ENCODE data around the gene PARD3B. TPM values are rescaled to one million over a fixed set of nuclear protein-coding genes. Genes with fewer than 3 reads are reported as not detected.
A peak's percentile ranks its signal among the peaks of the same experiment; 100 is the strongest.

The PARD3B gene
- total and polyA plus RNA-seq, 4 donors: 6.8 to 50.9 (median 22.5) TPM

DNA sequence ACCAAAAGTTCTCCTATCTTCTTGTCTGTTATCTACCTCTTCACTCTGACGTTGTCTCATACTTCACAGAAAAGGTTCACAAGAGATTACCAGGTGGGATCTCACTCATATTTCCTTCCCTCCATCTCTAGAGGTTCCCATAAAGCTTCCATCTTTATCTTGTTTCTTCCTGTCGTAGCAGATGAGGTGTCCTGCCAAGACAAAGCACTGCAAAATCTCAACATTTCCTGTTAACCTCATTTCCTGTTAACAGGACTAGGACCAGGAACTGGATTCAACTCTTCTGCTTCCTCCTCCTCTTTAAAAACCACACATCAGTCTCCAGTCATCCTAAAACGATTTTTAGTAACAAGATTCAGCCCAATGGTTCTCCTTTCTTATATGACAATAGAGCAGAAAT is 624.2 kb downstream of the PARD3B start:
- Histone ChIP-seq H3K36me3 (ENCODE audit: control insufficient read depth in 1 of 2, insufficient read depth in 2 of 2, low read length in 1 of 2) (no peaks in the 10 kb centered on the region), H3K27me3 (ENCODE audit: control insufficient read depth in 1 of 2, insufficient read depth in 2 of 2, low read length in 1 of 2) (no peaks in the 10 kb centered on the region), H3K9me3 (ENCODE audit: control insufficient read depth, low read length) (no peaks in the 10 kb centered on the region), H3K27ac (ENCODE audit: low read depth in 1 of 2, low read length in 2 of 2) (no peak overlapping the region), H3K4me3 (ENCODE audit: low read length in 2 of 2) (no peak overlapping the region), H3K4me1 (ENCODE audit: control insufficient read depth in 1 of 2, insufficient read depth in 2 of 2, low read length in 2 of 2) (no peaks in the 10 kb centered on the region)
- intact Hi-C loops (cut with DNase I): no loop called here
- WGBS, 2 donors: 85 to 89% methylated on average over 3 of the region's 3 CpGs
- DNase-seq (no peak), ATAC-seq (ENCODE audit: low FRiP score) (no peak)

DNA sequence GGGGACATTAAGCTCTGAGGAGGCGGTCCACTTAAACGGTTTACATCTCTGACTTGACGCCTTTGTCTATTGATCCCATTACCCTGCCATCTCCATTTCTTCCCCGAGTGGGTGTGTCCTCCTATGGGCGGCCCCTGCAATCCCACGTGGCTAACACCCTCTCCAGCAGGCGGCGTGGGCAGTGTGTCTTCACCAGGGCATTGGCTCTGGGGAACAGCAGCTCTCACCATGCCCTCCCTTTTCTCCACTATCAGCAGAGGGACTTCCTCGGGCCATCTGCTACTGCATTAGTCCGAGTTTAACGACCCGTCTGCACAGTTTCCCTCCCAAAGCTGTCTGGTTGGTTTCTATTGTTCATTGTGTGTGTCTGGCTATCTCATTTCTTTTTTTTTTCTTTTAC is 625.1 kb downstream of the PARD3B start:
- no peak for ATAC-seq (ENCODE audit: low FRiP score)
- H3K36me3 ChIP-seq (ENCODE audit: control insufficient read depth in 1 of 2, insufficient read depth in 2 of 2, low read length in 1 of 2): no peaks in the 10 kb centered on the region
- no peak for DNase-seq
- no peaks in the 10 kb centered on the region for H3K4me1 ChIP-seq (ENCODE audit: control insufficient read depth in 1 of 2, insufficient read depth in 2 of 2, low read length in 2 of 2)
- no peaks in the 10 kb centered on the region for H3K9me3 ChIP-seq (ENCODE audit: control insufficient read depth, low read length)
- no peak overlapping the region for H3K27ac ChIP-seq (ENCODE audit: low read depth in 1 of 2, low read length in 2 of 2)
- H3K27me3 ChIP-seq (ENCODE audit: control insufficient read depth in 1 of 2, insufficient read depth in 2 of 2, low read length in 1 of 2): no peaks in the 10 kb centered on the region
- intact Hi-C loops (cut with DNase I): no loop called here
- WGBS, 2 donors: 95 to 96% methylated on average over 12 of the region's 12 CpGs
- H3K4me3 ChIP-seq (ENCODE audit: low read length in 2 of 2): no peak overlapping the region

DNA sequence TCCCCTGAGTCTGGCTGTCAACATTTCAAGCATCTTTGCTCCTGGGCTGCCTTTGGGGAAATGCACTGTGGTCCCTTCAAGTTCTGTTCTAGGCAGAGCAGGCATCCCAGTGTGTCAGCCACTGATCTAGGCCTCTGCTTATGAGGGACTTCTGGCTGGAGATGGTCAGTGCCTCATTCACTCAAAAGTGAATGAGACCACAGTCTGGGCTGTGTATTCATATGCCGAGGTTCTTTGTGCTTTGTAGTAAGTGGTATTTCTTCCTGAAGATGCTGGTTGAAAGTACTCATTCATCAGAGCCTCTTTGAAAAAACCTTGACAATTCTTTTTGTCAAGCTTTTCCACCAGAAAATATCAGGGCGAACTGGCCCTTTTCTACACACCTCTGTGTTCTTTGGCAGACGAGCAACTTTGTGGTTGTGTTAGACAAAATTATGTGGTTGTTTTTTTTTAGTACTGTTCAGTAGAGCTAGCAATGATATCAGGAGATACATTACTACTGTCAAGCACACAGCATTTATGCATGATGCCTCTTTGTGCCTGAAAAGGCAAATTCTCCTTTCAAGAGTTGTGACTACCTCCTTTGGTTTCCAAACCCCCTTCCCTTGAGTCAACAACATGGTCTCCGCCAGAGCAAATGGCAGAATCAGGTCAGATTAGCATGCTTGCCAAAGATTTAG is 626.1 kb downstream of the PARD3B start:
- intact Hi-C loops (cut with DNase I): no loop called here
- Histone ChIP-seq H3K9me3 (ENCODE audit: control insufficient read depth, low read length) (no peaks in the 10 kb centered on the region), H3K27ac (ENCODE audit: low read depth in 1 of 2, low read length in 2 of 2) (no peak overlapping the region), H3K4me1 (ENCODE audit: control insufficient read depth in 1 of 2, insufficient read depth in 2 of 2, low read length in 2 of 2) (peaks cover 2 to 4% of the 10 kb centered on the region in 2 donors), H3K36me3 (ENCODE audit: control insufficient read depth in 1 of 2, insufficient read depth in 2 of 2, low read length in 1 of 2) (no peaks in the 10 kb centered on the region), H3K27me3 (ENCODE audit: control insufficient read depth in 1 of 2, insufficient read depth in 2 of 2, low read length in 1 of 2) (no peaks in the 10 kb centered on the region), H3K4me3 (ENCODE audit: low read length in 2 of 2) (no peak overlapping the region)
- DNase-seq (no peak), ATAC-seq (ENCODE audit: low FRiP score) (no peak)
- WGBS, 2 donors: 74 to 77% methylated on average over 4 of the region's 4 CpGs

DNA sequence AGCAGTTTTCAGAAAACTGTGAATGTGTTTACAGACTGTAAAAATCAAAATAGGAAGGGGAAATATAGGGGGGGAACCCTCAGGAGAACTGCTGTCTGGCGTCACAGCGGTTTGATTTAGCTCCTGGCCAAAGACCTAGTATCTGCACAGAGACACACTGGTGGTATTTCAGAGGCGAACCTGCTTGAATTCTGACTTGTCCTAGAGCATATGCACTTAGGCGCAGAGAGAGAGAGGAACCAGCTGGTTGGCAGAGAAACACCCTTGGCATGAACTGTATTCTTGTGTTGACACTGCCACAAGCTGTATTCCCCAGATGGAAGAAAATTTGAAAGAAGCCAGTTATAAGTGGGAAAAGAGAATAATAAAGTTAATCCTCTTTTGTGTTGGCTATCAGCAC is 630.6 kb downstream of the PARD3B start:
- intact Hi-C loops (cut with DNase I): no loop called here
- ATAC-seq (ENCODE audit: low FRiP score): no peak
- H3K27ac ChIP-seq (ENCODE audit: low read depth in 1 of 2, low read length in 2 of 2): no peak overlapping the region
- no peak for DNase-seq
- no peaks in the 10 kb centered on the region for H3K27me3 ChIP-seq (ENCODE audit: control insufficient read depth in 1 of 2, insufficient read depth in 2 of 2, low read length in 1 of 2)
- WGBS, 2 donors: 19 to 25% methylated on average over 4 of the region's 4 CpGs
- no peaks in the 10 kb centered on the region for H3K36me3 ChIP-seq (ENCODE audit: control insufficient read depth in 1 of 2, insufficient read depth in 2 of 2, low read length in 1 of 2)
- H3K9me3 ChIP-seq (ENCODE audit: control insufficient read depth, low read length): no peaks in the 10 kb centered on the region
- peaks cover 2 to 5% of the 10 kb centered on the region in 2 donors for H3K4me1 ChIP-seq (ENCODE audit: control insufficient read depth in 1 of 2, insufficient read depth in 2 of 2, low read length in 2 of 2)
- H3K4me3 ChIP-seq (ENCODE audit: low read length in 2 of 2): no peak overlapping the region

DNA sequence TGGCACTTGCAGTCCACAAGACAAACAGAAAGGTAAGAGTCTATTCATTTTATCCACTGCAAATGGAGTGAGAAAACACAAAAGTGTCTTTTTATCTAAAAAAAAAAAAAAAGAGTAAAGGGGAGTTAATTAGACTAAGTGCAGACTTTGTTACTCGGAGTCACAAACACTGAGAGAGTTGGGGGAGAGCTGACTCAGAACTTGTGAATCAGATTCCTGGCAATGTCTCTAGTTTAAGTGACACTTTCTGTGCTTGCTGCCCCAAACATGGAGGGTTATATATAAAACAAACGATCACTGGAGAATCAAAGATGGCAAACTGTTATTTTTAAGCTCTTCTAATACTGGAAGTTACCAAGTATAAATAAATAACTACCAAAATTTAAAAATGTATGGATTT is 631.3 kb downstream of the PARD3B start:
- H3K9me3 ChIP-seq (ENCODE audit: control insufficient read depth, low read length): no peaks in the 10 kb centered on the region
- DNase-seq (no peak), ATAC-seq (ENCODE audit: low FRiP score) (no peak)
- H3K27ac ChIP-seq (ENCODE audit: low read depth in 1 of 2, low read length in 2 of 2): no peak overlapping the region
- H3K27me3 ChIP-seq (ENCODE audit: control insufficient read depth in 1 of 2, insufficient read depth in 2 of 2, low read length in 1 of 2): no peaks in the 10 kb centered on the region
- peaks cover 2 to 8% of the 10 kb centered on the region in 2 donors for H3K4me1 ChIP-seq (ENCODE audit: control insufficient read depth in 1 of 2, insufficient read depth in 2 of 2, low read length in 2 of 2)
- no peaks in the 10 kb centered on the region for H3K36me3 ChIP-seq (ENCODE audit: control insufficient read depth in 1 of 2, insufficient read depth in 2 of 2, low read length in 1 of 2)
- WGBS, 2 donors: 56 to 88% methylated on average over 2 of the region's 2 CpGs
- intact Hi-C loops (cut with DNase I): no loop called here
- no peak overlapping the region for H3K4me3 ChIP-seq (ENCODE audit: low read length in 2 of 2)

DNA sequence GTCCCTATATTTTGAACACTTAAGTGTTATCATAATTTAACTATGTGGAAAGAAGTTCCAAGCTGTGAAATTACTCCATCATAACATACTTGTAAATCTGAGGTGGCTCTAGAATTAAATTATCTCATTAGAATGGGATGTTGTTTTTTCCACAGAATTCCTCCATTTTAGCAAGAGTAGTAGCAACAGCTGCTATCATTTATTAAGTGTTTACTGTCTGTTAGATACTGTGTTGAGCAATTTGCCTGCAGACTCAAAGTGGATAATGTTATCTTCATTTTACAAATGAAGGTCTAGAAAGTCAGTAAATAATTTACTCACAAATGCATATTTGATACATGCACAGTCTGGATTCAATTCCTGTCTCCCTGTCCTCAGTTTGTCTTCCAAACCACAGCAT is 632.3 kb downstream of the PARD3B start:
- Histone ChIP-seq H3K4me3 (ENCODE audit: low read length in 2 of 2) (no peak overlapping the region), H3K36me3 (ENCODE audit: control insufficient read depth in 1 of 2, insufficient read depth in 2 of 2, low read length in 1 of 2) (no peaks in the 10 kb centered on the region), H3K4me1 (ENCODE audit: control insufficient read depth in 1 of 2, insufficient read depth in 2 of 2, low read length in 2 of 2) (peaks cover 2 to 8% of the 10 kb centered on the region in 2 donors), H3K9me3 (ENCODE audit: control insufficient read depth, low read length) (no peaks in the 10 kb centered on the region), H3K27ac (ENCODE audit: low read depth in 1 of 2, low read length in 2 of 2) (no peak overlapping the region), H3K27me3 (ENCODE audit: control insufficient read depth in 1 of 2, insufficient read depth in 2 of 2, low read length in 1 of 2) (no peaks in the 10 kb centered on the region)
- DNase-seq: no peak
- intact Hi-C loops (cut with DNase I): no loop called here
- ATAC-seq (ENCODE audit: low FRiP score): no peak

DNA sequence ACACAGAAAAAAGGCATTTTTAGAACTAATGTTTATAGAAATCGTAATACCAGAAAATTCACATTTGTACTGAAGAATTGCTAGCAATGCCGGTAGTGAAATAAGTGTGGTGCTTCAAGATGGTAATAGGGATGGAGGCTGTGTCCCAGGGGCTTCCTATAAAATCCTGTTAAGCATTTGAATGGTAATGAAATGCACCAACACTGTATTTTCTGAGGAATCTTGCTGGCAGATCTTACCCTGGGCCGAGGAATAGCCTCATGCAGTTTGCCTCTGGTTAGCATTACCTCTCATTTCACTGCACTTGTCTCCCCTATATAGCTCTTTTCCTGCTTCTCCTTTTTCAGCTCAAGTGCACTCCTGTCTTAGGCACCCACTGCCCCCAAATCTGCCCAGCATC is 635.5 kb downstream of the PARD3B start:
- 20% methylated on average over 3 of the region's 3 CpGs for WGBS, 2 donors
- no peak overlapping the region for H3K4me3 ChIP-seq (ENCODE audit: low read length in 2 of 2)

DNA sequence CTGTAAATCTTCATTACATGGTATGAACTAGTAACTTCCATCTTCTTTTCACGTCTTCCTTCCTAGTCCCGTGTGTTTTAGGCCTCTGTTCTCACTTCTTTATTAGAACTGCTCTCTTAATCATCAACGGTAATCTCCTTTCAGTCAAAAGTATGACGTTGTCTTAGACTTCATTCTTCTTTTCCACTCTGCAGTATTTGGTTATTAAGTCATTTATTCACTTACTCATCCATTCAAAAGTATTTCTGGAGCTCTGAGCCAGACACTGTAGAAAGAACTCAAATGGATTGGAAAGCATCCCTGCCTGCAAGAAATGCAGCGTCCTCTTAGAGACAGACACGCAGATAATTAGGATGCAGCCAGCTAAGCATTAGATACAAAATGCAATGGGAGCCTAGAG is 642.5 kb downstream of the PARD3B start:
- intact Hi-C loops (cut with DNase I): no loop called here
- H3K36me3 ChIP-seq (ENCODE audit: control insufficient read depth in 1 of 2, insufficient read depth in 2 of 2, low read length in 1 of 2): no peaks in the 10 kb centered on the region
- WGBS, 2 donors: 77 to 85% methylated on average over 6 of the region's 6 CpGs
- H3K4me3 ChIP-seq (ENCODE audit: low read length in 2 of 2): no peak overlapping the region
- no peaks in the 10 kb centered on the region for H3K27me3 ChIP-seq (ENCODE audit: control insufficient read depth in 1 of 2, insufficient read depth in 2 of 2, low read length in 1 of 2)
- DNase-seq (no peak), ATAC-seq (ENCODE audit: low FRiP score) (no peak)
- H3K27ac ChIP-seq (ENCODE audit: low read depth in 1 of 2, low read length in 2 of 2): no peak overlapping the region
- H3K9me3 ChIP-seq (ENCODE audit: control insufficient read depth, low read length): no peaks in the 10 kb centered on the region
- no peaks in the 10 kb centered on the region for H3K4me1 ChIP-seq (ENCODE audit: control insufficient read depth in 1 of 2, insufficient read depth in 2 of 2, low read length in 2 of 2)

More for the DNA sequence above, 635.5 kb downstream of the PARD3B start:
- ATAC-seq (ENCODE audit: low FRiP score): no peak
- no peak for DNase-seq
- intact Hi-C loops (cut with DNase I): no loop called here
- Histone ChIP-seq H3K9me3 (ENCODE audit: control insufficient read depth, low read length) (no peaks in the 10 kb centered on the region), H3K27me3 (ENCODE audit: control insufficient read depth in 1 of 2, insufficient read depth in 2 of 2, low read length in 1 of 2) (no peaks in the 10 kb centered on the region), H3K27ac (ENCODE audit: low read depth in 1 of 2, low read length in 2 of 2) (no peak overlapping the region), H3K36me3 (ENCODE audit: control insufficient read depth in 1 of 2, insufficient read depth in 2 of 2, low read length in 1 of 2) (no peaks in the 10 kb centered on the region), H3K4me1 (ENCODE audit: control insufficient read depth in 1 of 2, insufficient read depth in 2 of 2, low read length in 2 of 2) (peaks cover 2 to 8% of the 10 kb centered on the region in 2 donors)

DNA sequence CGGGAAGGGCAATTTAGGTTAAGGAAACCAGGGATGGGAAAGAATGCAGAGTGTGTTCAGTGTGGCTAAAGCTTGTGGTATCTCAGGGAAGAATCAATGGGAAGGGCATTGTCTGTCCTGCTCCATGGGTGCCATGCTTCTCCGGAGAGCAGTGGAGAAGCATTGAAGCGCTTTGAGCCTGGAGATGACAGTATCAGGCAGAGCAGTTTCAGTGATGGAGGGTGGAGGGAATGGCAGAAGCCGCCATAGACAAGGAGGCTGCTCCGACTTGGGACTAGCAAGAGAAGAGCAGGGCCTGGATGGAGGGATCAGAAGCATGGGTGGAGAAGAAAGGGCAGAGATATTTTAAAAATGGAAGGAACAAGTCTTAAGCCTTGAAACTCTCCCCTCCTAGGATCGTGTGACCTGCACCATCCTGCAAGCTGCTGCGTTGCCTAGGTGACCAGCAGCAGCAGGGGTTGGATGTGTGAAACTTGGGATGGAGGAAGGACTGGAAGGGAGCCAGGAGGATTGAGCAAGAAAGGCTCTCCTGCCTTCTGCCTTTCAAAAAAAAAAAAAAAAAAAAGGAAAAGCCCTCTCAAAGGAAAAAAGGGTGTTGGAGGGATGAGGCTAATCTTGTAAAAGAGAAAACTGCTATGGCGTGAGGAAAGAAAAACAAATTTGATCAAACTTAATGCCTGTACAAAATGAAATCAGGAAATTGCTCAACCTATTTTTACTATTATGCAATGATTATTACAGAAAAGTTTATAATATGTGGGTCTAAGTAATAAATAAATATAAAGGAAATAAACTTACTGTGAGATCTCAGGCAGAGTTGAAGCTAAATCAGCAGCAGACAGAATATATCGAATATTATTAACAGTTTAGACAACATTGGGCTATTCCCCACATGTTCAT is 643.2 kb downstream of the PARD3B start:
- H3K4me1 ChIP-seq (ENCODE audit: control insufficient read depth in 1 of 2, insufficient read depth in 2 of 2, low read length in 2 of 2): no peaks in the 10 kb centered on the region
- ATAC-seq (ENCODE audit: low FRiP score): peak; percentile 76
- intact Hi-C loops (cut with DNase I): no loop called here
- H3K4me3 ChIP-seq (ENCODE audit: low read length in 2 of 2): no peak overlapping the region
- no peaks in the 10 kb centered on the region for H3K36me3 ChIP-seq (ENCODE audit: control insufficient read depth in 1 of 2, insufficient read depth in 2 of 2, low read length in 1 of 2)
- DNase-seq: peak; percentile 50 to 63
- 87 to 89% methylated on average over 9 of the region's 9 CpGs for WGBS, 2 donors
- H3K27me3 ChIP-seq (ENCODE audit: control insufficient read depth in 1 of 2, insufficient read depth in 2 of 2, low read length in 1 of 2): no peaks in the 10 kb centered on the region
- no peaks in the 10 kb centered on the region for H3K9me3 ChIP-seq (ENCODE audit: control insufficient read depth, low read length)
- no peak overlapping the region for H3K27ac ChIP-seq (ENCODE audit: low read depth in 1 of 2, low read length in 2 of 2)

Measured in aorta (tissue), 5 donors.